HEK293 (cell line): ENCODE data around the gene LDB2.

Experiments used
- CTCF ChIA-PET: fragments of 350-600 bp; formaldehyde crosslinking; extraction: SDS; loops from one replicate; lab custom pipeline; 2021; ENCODE audit warnings: antibody characterized with exemption; lab: Yijun Ruan, JAX
- POLR2A ChIA-PET: fragments of 300-600 bp; formaldehyde crosslinking; extraction: SDS; loops from one replicate; lab custom pipeline; 2020; ENCODE audit warnings: antibody characterized with exemption, inconsistent platforms; lab: Yijun Ruan, JAX
- H3K27ac ChIP-seq: fragments of 200-500 bp; sonication (Bioruptor generic); 2 replicates; pipeline ENCODE4 v1.5.1; 2014; ENCODE audit warnings: low read depth, low read length, control low read depth, inconsistent platforms; ENCODE audit errors: extremely low read depth
- H3K36me3 ChIP-seq, 2 experiments: fragments of 200-500 bp in 1 of 2; sonication (Bioruptor generic) in 1 of 2; 1 replicate in 1 of 2; 2 replicates in 1 of 2; pipeline ENCODE4 v1.5.1; 2014 to 2017; ENCODE audit warnings: inconsistent platforms in 2 of 2, low read length in 2 of 2; ENCODE audit not compliant: control insufficient read depth in 2 of 2, insufficient read depth in 1 of 2
- H3K4me1 ChIP-seq: fragments of 200-500 bp; sonication (Bioruptor generic); 2 replicates; pipeline ENCODE4 v1.5.1; 2014; ENCODE audit warnings: mild to moderate bottlenecking, low read length, inconsistent platforms; ENCODE audit not compliant: control insufficient read depth, insufficient read depth
- H3K4me3 ChIP-seq: 2 replicates; pipeline ENCODE4 v1.5.1; 2011; ENCODE audit warnings: low read depth, mild to moderate bottlenecking, control low read depth, low read length, moderate library complexity
- H3K9me3 ChIP-seq: fragments of 200-500 bp; sonication (Bioruptor generic); 2 replicates; pipeline ENCODE4 v1.5.1; 2014; ENCODE audit warnings: low read depth, low read length, inconsistent platforms; ENCODE audit not compliant: control insufficient read depth, insufficient read depth
- BCL11B ChIP-seq: fragments of 450-650 bp; formaldehyde crosslinking; IDR thresholded peaks from 2 replicates; pipeline ENCODE4 v1.5.1; 2016; ENCODE audit warnings: low read depth, missing biosample characterization, missing genetic modification characterization
- ELK4 ChIP-seq: IDR thresholded peaks from 2 replicates; pipeline ENCODE4 v1.6.1; 2011; ENCODE audit warnings: mild to moderate bottlenecking, low read depth, low read length, borderline replicate concordance
- GLIS1 ChIP-seq: fragments of 450-650 bp; formaldehyde crosslinking; IDR thresholded peaks from 2 replicates; pipeline ENCODE4 v1.5.1; 2016; ENCODE audit warnings: missing biosample characterization, missing genetic modification characterization
- HOXD13 ChIP-seq: sonication (generic); formaldehyde crosslinking; IDR thresholded peaks from 2 replicates; pipeline ENCODE4 v1.8.0; 2022; ENCODE audit warnings: missing genetic modification reagents, borderline replicate concordance
- MYNN ChIP-seq: fragments of 450-650 bp; formaldehyde crosslinking; IDR thresholded peaks from 2 replicates; pipeline ENCODE4 v1.5.1; 2016; ENCODE audit warnings: missing biosample characterization, missing genetic modification characterization, borderline replicate concordance
- RBAK ChIP-seq: fragments of 450-650 bp; formaldehyde crosslinking; IDR thresholded peaks from 2 replicates; pipeline ENCODE4 v1.5.1; 2016; ENCODE audit warnings: missing biosample characterization, missing genetic modification characterization
- SCRT1 ChIP-seq: fragments of 450-650 bp; formaldehyde crosslinking; IDR thresholded peaks from 2 replicates; pipeline ENCODE4 v1.5.1; 2016; ENCODE audit warnings: missing biosample characterization, missing genetic modification characterization, borderline replicate concordance
- TRIM28 ChIP-seq: IDR thresholded peaks from 2 replicates; pipeline ENCODE4 v1.6.1; 2011; ENCODE audit warnings: low read length, control low read depth, borderline replicate concordance
- ZBTB17 ChIP-seq: fragments of 450-650 bp; formaldehyde crosslinking; IDR thresholded peaks from 2 replicates; pipeline ENCODE4 v1.5.1; 2016; ENCODE audit warnings: missing biosample characterization, missing genetic modification characterization
- ZFP69B ChIP-seq: fragments of 450-650 bp; formaldehyde crosslinking; IDR thresholded peaks from 2 replicates; pipeline ENCODE4 v1.5.1; 2016; ENCODE audit warnings: missing biosample characterization, missing genetic modification characterization
- ZNF112 ChIP-seq: fragments of 450-650 bp; formaldehyde crosslinking; IDR thresholded peaks from 2 replicates; pipeline ENCODE4 v1.5.0; 2017; ENCODE audit warnings: missing biosample characterization, missing genetic modification characterization
- ZNF133 ChIP-seq: fragments of 450-650 bp; formaldehyde crosslinking; IDR thresholded peaks from 2 replicates; pipeline ENCODE4 v1.5.1; 2016; ENCODE audit warnings: missing biosample characterization, missing genetic modification characterization
- ZNF146 ChIP-seq: fragments of 450-650 bp; formaldehyde crosslinking; IDR thresholded peaks from 2 replicates; pipeline ENCODE4 v1.5.1; 2016; ENCODE audit warnings: missing biosample characterization, missing genetic modification characterization
- ZNF184 ChIP-seq: fragments of 450-650 bp; IDR thresholded peaks from 2 replicates; pipeline ENCODE4 v1.5.1; 2018; ENCODE audit warnings: missing biosample characterization, mild to moderate bottlenecking, missing genetic modification characterization
- ZNF280C ChIP-seq: fragments of 450-650 bp; formaldehyde crosslinking; IDR thresholded peaks from 2 replicates; pipeline ENCODE4 v1.5.1; 2016; ENCODE audit warnings: missing biosample characterization, missing genetic modification characterization
- ZNF341 ChIP-seq: fragments of 450-650 bp; formaldehyde crosslinking; IDR thresholded peaks from 2 replicates; pipeline ENCODE4; 2016; ENCODE audit warnings: low read depth, missing biosample characterization, missing genetic modification characterization
- ZNF350 ChIP-seq: fragments of 450-650 bp; formaldehyde crosslinking; IDR thresholded peaks from 2 replicates; pipeline ENCODE4 v1.5.0; 2017; ENCODE audit warnings: missing biosample characterization, mild to moderate bottlenecking, missing genetic modification characterization
- ZNF37A ChIP-seq: fragments of 450-650 bp; IDR thresholded peaks from 2 replicates; pipeline ENCODE4 v1.5.1; 2018; ENCODE audit warnings: missing biosample characterization, missing genetic modification characterization
- ZNF449 ChIP-seq: fragments of 450-650 bp; formaldehyde crosslinking; IDR thresholded peaks from 2 replicates; pipeline ENCODE4 v1.5.1; 2017; ENCODE audit warnings: missing biosample characterization, mild to moderate bottlenecking, missing genetic modification characterization, moderate library complexity
- ZNF473 ChIP-seq: fragments of 450-650 bp; formaldehyde crosslinking; IDR thresholded peaks from 2 replicates; pipeline ENCODE4 v1.5.1; 2017; ENCODE audit warnings: missing biosample characterization, missing genetic modification characterization
- ZNF513 ChIP-seq: fragments of 450-650 bp; IDR thresholded peaks from 2 replicates; pipeline ENCODE4 v1.5.1; 2018; ENCODE audit warnings: missing biosample characterization, missing genetic modification characterization
- ZNF561 ChIP-seq: fragments of 450-650 bp; IDR thresholded peaks from 2 replicates; pipeline ENCODE4 v1.5.1; 2018; ENCODE audit warnings: missing biosample characterization, missing genetic modification characterization, borderline replicate concordance
- ZNF677 ChIP-seq: fragments of 450-650 bp; IDR thresholded peaks from 2 replicates; pipeline ENCODE4 v1.5.0; 2018; ENCODE audit warnings: missing biosample characterization, mild to moderate bottlenecking, missing genetic modification characterization, moderate library complexity
- ZNF692 ChIP-seq: fragments of 450-650 bp; formaldehyde crosslinking; IDR thresholded peaks from 2 replicates; pipeline ENCODE4 v1.5.1; 2016; ENCODE audit warnings: missing biosample characterization, missing genetic modification characterization
- ZNF701 ChIP-seq: fragments of 450-650 bp; formaldehyde crosslinking; IDR thresholded peaks from 2 replicates; pipeline ENCODE4 v1.5.1; 2016; ENCODE audit warnings: missing biosample characterization, missing genetic modification characterization
- ZNF777 ChIP-seq: fragments of 450-650 bp; formaldehyde crosslinking; IDR thresholded peaks from 2 replicates; pipeline ENCODE4 v1.5.1; 2017; ENCODE audit warnings: missing biosample characterization, missing genetic modification characterization, borderline replicate concordance
- ZSCAN30 ChIP-seq: fragments of 450-650 bp; IDR thresholded peaks from 2 replicates; pipeline ENCODE4 v1.5.1; 2018; ENCODE audit warnings: missing biosample characterization, mild to moderate bottlenecking, missing genetic modification characterization, moderate library complexity
- ZSCAN5A ChIP-seq: fragments of 450-650 bp; formaldehyde crosslinking; IDR thresholded peaks from 2 replicates; pipeline ENCODE4 v1.5.1; 2016; ENCODE audit warnings: missing biosample characterization, missing genetic modification characterization

LDB2 gene

GRCh38 chr4:16492872-16493271 is 405.6 kb downstream of the LDB2 start:
- CTCF ChIA-PET = no interaction called here
- Histone ChIP-seq H3K27ac (no peak overlapping the region), H3K4me3 (no peak overlapping the region), H3K4me1 (no peaks in the 10 kb centered on the region), H3K9me3 (no peaks in the 10 kb centered on the region), H3K36me3 (no peaks in the 10 kb centered on the region)
- POLR2A ChIA-PET = no interaction called here
- no peak for TF ChIP-seq ZNF184 (tag by site-specific recombination)
- no peak for TF ChIP-seq ZNF280C (tag by site-specific recombination)
- no peak for TF ChIP-seq ZNF561
- no peak for TF ChIP-seq ELK4
- TF ChIP-seq ZNF146 (tag by site-specific recombination) = no peak
- TF ChIP-seq ZNF513 = no peak
- no peak for TF ChIP-seq ZNF473
- TF ChIP-seq GLIS1 (tag by site-specific recombination) = no peak
- TF ChIP-seq ZNF37A (tag by site-specific recombination) = no peak
- TF ChIP-seq ZBTB17 = no peak
- TF ChIP-seq ZNF777 (tag by site-specific recombination) = no peak
- no peak for TF ChIP-seq ZNF112
- TF ChIP-seq ZFP69B (tag by site-specific recombination) = no peak
- no peak for TF ChIP-seq ZNF449 (tag by site-specific recombination)
- no peak for TF ChIP-seq ZNF350 (tag by site-specific recombination)
- no peak for TF ChIP-seq BCL11B (tag by site-specific recombination)
- TF ChIP-seq SCRT1 (tag by site-specific recombination) = no peak
- no peak for TF ChIP-seq TRIM28
- no peak for TF ChIP-seq ZNF133

GRCh38 chr4:16489226-16489625 is 409.2 kb downstream of the LDB2 start:
- H3K27ac ChIP-seq = no peak overlapping the region
- H3K9me3 ChIP-seq = no peaks in the 10 kb centered on the region
- ChIA-PET CTCF (no interaction called here), POLR2A (no interaction called here)
- no peaks in the 10 kb centered on the region for H3K36me3 ChIP-seq
- H3K4me3 ChIP-seq = no peak overlapping the region
- H3K4me1 ChIP-seq = no peaks in the 10 kb centered on the region
- no peak for TF ChIP-seq ZSCAN5A (tag by site-specific recombination)
- TF ChIP-seq MYNN (tag by site-specific recombination) = no peak
- no peak for TF ChIP-seq HOXD13 (CRISPR knock-in tag)
- no peak for TF ChIP-seq RBAK (tag by site-specific recombination)
- no peak for TF ChIP-seq ZNF341 (tag by site-specific recombination)
- TF ChIP-seq ZSCAN30 = no peak
- no peak for TF ChIP-seq ZNF692
- TF ChIP-seq ZNF701 = no peak
- no peak for TF ChIP-seq ZNF677 (tag by site-specific recombination)
